Activated CD4-positive, alpha-beta T cell treated with anti-CD3 and anti-CD28 coated beads for 24 hours (primary cell): ENCODE data around the gene LRP1B.
"Not testable (repeated sequence)": the region's sequence is repeated elsewhere in the genome, so short reads cannot be mapped to it uniquely, and the experiment has no call there.

Experiments used
- DNase-seq, 2 donors: peaks; one replicate each; pipeline ENCODE4 v3.0.0-alpha.2; 2020; ENCODE audit warnings: low read depth in 2 of 2

Gene LRP1B

DNA sequence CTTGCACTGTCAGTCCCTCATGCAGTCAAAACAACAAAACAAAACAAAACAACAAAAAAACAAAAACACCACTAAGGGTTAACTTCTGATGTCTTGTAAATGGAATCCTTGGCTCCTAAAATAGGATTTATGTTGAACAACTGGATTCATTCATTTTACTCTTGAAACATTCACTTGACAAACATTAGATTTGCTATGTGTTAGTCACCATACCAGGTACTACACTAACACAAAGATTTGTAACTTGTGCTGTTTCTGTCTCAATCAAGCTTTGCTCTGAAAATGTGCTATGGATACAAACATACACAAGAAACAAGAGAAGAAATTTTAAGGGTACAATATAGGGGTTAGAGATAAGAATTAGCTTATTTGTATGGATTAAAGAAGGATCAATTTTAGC, 812.8 kb downstream of the LRP1B start:
- DNase-seq = no peak

DNA sequence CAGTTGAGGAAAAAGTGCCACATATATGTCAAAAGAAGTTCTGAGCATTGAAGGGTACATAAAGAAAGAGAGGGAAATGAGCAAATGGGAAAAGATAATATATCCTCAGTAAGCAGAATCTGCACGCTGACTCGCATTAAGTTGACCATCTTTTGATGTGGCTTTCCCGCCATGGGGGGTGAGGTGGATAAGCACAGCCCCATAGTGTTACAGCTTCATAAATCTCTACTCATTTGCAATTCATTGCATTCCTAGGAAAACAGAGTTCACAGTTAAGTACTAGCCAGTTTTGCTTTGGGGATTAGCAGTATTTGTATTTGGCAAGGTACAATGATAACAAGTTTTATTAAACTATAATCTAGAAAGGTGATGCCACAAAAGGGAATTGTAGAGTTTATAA, 814.2 kb downstream of the LRP1B start:
- no peak for DNase-seq

DNA sequence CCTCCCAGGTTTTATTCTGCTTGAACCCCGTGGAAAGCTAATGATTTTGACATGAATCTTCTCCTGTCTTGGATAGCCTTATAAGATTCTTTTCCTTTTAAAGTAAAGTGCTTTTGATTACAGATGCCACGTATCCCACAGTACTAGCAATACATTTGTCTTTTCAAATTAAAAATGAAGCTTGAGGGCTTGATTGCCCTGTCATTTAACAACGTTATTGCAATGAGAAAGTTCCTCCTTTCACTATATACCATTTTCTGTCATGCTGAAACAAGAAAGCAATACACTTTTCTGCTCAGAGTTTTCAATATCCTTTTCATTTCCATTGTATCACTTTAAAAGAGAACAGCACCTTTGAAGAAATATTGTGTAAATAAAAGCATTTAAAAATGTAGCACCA, 814.7 kb downstream of the LRP1B start:
- DNase-seq = no peak

DNA sequence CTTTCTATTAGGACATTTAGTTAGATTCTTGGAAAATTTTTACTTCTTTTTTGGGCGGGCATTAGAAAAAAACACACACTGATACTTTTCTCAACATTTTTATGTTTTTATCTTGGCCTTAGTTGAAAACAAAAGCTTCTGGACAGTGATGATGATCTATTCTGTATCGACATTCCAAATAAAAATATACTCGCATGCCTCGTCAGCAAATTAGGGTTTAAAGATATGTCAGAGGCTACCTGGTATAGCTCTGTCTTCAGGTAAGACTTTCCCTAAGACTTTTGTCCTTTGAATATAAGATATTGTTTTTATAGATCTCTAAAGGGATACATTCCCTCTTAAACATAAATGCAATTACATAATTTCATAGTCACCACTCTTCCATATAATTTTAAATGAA, 816.8 kb downstream of the LRP1B start:
- no peak for DNase-seq

DNA sequence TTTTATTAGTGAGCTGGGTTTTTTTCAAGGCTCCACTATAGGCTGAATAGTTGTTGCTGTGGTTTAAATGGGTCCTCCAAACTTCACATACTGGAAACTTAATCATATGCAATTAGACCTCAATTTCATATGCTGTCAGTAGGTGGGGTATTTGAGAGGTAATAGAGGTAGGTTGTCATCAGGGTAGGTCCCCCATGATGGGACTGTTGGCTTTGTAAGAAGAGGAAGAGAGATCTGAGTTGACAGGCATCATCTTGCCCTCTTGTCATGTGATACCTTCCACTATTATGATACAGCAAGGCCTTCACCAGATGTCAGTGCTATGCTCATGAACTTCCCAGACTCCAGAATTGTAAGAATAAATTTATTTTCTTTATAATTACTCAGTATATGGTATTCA, 819.4 kb downstream of the LRP1B start:
- no peak for DNase-seq

DNA sequence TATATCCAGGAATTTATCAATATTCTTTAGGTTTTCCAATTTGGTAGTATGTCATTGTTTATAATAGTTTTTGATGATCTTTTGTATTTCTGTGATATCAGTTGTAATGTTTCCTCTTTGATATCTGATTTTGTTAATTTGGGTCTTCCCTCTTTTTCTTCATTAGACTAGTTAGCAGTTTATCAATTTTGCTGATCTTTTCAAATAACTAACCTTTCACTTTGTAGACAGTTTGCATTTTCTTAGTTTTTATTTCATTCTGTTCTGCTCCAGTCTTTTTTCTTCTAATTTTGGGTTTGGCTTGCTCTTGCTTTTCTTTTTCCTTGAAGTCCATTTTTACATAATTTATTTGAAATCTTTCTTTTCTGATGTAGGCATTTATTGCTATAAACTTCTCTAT, 824.4 kb downstream of the LRP1B start:
- no peak for DNase-seq

DNA sequence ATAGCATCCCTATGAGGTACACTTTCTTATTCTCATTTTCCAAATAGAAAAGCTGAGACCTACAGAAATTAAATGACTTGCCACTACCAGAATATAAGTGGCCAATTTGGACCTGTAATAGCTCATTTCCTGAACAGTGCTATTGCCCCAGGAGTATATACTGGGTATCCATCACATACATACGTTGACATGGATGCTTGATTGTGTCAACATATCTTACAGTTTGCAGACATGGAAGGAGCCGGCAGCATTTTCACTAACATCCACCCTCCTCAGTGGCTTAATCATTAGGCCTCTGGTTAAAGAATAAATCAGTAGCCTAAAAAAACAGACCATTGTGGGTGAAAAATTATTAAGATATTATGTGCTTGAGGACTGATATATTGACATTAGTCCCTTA, 829.3 kb downstream of the LRP1B start:
- DNase-seq = no peak

DNA sequence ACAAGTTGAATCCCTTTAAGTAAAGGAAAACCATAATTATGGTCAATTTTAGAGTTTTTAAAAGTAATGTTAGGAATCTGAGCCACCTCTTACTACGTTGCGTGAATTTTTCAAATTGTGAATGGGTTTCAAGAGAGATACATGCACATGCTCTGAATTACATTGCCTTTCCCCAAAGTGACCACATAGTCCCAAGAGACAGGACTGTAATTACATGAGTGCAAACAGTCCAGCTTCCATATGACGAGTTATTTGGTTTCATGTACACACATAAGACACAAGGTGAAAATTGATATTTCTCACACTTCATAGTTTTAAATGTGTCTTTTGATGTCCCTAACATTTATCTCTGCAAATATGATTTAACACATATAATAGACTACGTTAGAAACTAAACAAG, 850.8 kb downstream of the LRP1B start:
- no peak for DNase-seq

DNA sequence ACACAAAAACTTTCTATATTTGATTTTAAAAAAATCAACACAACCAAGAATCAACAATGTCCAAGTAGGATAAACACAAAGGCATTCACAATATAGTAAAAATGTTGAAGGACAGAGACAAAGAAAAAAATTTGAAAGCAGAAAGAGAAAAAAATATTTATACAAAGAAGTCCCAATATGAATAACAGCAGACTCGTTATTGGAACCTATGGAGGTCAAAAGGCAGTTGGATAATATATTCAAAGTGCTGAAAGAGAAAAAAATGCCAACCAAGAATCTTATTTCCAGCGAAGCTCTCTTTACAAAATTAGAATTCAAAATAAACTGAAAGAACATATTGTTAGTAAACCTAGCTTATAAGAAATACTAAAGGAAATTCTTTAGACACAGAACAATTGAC, 859.5 kb downstream of the LRP1B start:
- no peak for DNase-seq

DNA sequence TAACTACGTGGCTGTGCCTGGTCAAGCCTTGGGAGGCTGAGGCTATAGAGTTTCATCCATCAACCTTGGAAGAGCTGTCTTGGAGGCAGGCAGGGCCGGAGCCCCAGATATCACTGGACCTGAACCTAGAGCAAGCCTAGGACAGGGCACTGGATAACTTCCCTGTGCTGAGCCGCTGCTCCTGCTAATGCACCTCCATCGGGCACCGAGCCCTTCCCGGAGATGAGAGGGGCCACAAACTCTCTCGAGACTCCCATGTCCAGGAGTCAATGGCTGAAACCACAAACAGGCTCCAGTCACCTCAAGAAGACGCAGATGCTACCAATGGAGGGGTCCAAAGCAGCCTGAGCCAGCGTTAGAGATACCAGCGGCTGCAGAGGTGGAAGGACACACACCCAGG, 866.0 kb downstream of the LRP1B start:
- no peak for DNase-seq

DNA sequence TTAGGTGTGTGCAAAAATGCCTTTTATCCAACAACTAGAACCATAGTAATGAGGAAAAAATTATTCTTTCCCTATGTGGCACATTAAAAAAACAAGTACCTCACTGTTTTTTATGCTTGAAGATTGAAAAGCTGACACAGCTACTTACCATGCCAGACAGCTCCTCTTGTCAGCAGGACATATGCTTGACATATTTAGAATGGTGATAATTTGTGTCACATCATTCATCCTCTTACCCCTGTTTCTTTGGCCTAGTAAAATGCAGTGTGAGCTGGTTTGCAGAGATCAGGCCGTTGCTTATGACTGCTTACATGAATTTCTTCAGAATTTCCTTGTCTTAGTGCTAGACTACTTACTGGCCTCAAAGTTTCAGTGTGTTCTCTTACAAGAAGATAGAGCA, 869.9 kb downstream of the LRP1B start:
- no peak for DNase-seq

DNA sequence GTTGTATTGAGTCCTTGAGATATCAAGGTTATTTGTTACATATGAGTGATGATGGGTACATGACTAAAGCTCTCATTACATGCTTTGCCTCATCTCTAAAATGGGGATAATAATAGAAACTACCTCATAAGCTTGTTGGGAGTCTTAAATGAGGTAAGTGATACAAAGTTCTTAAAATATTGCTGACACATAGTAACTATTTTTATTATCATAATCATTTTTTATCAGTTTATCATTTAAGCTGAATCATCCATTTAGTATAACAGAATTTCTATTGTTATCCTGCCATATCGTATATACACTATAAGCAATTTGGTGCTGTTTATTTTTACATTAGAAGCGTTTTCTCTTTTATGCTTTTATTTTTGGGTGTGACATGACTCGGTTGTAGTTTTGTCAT, 871.1 kb downstream of the LRP1B start:
- no peak for DNase-seq

DNA sequence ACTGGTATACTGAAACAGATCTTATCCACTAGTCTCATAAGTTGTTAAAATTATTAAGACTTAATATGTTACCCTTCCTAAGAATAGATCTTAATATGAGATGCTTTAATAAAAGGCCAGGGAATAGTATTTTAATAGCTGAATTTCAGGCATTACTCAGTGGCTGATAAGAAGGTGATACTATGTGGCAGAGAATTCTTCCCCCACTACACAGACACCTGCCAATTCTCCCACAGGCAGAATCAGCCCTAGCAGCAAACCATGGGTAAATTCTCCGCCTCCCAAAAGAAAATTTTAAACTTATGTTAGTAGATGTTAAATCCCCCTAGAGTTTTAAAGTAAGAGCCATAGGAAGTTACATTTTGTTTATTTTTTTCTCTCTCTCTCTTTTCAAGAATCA, 888.8 kb downstream of the LRP1B start:
- no peak for DNase-seq

DNA sequence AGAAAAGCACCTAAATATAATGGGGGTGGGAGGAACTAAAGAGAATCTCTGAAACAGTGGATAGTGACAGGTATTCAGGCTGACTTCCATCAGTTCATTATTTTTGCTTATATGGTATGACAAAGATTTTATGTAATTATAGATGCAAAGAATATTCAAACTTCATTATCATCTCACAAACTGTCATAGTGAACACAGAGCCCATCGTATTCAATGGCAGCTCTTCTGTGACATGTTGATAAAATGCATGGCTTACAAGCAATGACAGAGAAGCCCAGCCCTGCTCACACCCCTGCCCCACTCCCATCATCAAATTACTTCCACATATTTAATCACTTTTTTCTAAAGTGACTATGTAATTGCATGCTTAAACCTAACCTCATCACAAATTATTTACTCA, 904.3 kb downstream of the LRP1B start:
- DNase-seq = no peak

DNA sequence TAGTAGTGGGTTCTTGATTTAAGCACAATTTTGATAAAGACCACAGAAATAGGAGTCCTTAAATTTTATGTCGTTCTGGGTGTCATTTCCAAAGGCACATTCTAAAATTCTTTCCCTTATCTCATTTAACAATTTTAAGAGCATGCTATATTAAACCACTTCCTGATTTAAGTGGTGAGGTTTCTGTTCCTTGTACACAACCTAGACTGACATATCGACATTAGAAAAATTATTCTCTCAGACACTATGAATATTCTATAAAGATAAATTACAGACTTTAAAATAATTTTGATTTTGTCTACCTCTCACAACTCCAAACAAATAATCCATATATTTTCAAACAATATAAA, 923.8 kb downstream of the LRP1B start:
- DNase-seq = no peak

DNA sequence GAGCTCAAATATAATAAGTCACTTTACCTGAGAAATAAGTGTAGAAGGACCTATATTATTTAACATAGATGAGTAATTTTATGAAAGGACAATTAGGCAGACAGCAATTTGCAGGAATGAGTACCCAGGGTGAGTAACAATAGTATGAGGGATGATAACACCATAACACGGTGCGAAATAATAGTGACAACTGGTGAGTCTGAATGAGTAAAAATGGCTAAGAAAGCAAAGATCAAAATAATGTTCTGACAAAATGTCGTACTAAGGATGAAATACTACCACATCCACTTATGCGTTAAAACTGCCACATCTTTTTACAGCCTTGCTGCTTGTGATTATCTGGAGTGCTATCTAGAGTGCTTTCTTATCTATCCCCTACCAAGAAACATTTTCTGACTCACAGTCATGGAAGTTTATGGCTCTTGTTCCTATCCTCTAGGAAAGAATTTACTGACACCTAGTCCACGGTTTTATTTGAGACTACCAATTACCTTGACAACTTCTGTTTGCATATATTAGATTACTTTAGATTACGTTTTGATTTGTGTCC, 929.7 kb downstream of the LRP1B start:
- DNase-seq = no peak

DNA sequence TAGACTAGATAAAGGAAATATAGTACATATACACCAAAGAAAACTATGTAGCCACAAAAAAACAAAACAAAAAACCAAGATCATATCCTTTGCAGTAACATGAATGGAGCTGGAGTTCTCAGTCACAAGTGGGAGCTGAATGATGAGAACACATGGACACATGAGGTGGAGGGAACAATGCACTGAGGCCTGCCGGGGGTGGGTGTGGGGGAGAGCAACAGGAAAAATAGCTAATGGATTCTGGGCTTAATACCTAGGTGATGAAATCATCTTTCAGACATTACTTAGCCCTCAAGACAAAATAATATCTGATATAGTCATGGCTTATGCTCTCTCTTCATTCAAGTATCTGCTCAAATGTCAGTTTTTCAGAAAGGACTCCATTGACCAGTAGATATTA, 930.6 kb downstream of the LRP1B start:
- DNase-seq = no peak

DNA sequence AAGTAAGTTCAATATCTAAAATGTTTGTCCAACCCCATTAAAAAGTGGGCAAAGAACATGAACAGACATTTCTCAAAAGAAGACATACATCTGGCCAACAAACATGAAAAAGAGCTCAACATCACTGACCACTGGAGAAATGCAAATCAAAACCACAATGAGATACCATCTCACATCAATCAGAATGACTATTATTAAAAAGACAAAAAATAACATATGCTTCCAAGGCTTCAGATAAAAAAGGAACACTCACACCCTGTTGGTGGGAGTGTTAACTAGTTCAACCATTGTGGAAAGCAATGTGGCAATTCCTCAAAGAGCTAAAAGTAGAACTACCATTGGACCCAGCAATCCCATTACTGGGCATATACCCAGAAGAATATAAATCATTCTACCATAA, 931.1 kb downstream of the LRP1B start:
- DNase-seq = no peak

DNA sequence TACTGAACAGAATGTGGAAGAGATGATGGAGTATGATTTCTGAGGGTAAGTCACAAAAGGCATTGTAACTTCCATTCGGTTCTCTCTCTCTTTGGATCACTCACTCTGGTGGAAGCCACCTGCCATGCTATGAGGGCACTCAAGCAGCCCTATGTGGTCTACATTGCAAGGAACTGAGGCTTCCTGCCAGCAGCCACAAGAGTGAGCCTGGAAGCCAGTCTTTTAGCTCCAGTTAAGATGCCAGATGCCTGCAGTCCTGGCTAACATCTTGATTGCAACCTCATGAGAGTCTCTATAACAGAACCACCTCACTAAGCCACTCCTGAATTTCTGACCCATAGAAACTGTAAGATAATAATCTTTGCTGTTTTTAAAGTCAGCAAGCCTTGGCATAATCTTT, 935.7 kb downstream of the LRP1B start:
- no peak for DNase-seq

DNA sequence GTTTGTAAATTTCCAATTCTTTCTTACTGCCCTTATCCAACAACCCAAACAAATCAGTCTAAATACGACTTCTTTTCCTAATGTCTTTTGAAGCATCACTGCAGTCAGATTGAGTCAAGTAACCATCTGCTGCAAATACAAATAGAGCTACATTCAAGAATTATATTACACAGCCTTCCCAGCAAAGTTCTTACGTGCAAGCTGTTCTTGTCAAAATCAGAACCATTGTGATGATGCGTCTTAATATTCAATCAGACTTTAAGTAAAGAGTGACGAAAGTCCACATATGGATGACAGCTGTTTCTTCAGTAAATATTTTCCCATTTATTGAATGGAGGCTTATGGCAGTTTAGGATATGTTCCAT, 943.8 kb downstream of the LRP1B start:
- DNase-seq = no peak

DNA sequence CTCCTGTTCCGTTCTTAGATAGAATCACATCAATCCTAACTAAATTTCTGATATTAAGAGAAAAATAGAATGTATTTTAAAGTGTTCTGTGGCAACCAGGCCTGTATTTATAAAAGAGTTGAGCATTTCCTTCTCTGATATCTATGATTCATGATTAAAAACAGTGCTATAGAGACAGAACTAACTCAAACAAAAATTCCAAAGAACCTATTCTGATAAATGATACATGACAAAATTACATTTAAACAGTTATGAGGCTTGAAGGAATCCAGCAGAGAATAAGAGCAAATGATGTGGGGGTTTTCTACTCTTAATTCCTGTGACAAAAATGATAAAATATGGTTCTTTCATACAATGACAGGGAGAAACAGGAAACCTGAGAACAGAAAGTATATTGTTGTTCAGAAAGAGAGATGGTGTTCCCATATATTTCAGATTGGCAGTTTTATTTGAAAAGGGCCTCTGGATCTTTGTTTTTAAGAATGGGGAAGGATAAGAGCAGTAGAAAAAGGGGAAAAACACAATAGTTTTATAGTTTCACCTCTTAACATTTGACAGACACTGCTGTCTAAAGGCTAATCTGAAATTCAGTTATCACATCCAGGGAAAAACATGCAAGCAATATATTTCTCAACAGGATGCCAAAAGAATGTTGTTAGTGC, 944.3 kb downstream of the LRP1B start:
- no peak for DNase-seq

DNA sequence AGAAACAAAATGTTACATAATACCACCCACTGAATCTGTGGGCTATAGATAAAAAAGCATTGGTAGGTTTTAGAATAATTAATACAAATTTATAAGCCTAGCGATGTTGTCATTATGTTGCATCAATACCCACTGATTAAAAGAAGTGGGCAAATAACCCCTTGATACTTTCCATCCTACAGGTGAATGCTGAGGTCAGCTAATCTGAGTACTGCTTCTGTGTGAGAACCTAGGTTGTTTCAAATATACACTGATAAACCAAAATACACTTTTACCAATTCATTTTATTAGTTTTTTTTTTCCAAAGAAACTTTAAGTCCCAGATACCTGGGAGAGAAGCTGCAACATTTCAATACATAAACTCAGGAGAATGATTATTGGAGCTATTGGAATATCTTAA, 948.6 kb downstream of the LRP1B start:
- DNase-seq = no peak

DNA sequence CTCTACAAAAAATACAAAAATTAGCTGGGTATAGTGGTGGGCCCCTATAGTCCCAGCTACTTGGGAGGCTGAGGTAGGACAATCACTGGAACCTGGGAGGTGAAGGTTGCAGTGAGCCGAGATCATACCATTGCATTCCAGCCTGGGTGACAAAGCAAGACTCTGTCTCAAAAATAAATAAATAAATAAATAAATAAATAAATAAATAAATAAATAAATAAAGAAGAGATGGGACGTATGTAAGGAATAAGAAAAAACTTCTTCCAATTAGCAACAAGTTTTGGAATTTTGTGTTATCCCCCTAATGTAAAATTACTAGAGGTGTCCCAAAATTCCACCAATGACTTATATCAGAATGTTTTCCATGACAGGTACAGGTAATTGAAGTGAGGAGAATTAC, 961.7 kb downstream of the LRP1B start:
- DNase-seq = not testable (repeated sequence)

DNA sequence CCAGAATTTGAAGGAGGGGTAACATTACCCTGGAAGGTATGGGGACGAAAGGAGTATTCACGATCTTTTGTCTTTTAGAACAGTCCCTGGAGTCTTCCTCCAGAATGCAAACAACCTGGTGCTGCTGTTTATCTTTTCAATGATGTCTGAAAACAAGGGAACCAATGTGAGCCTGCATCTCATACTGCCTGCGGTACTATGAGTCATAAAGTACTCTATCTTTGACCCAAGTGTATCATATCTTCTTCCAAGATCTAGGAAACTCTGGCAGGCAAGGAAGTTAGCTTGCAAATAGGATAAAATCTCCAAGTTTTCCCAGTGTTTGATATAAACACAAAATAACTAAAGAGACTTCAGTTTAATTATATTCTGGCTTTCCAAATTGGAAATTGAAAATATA, 968.5 kb downstream of the LRP1B start:
- no peak for DNase-seq
